LNCaP clone FGC (cell line): ENCODE measurements around the gene OBSL1.

ENCODE experiments used
- DNase-seq: peaks from one replicate; pipeline ENCODE4 v3.0.0-alpha.2; 2011; ENCODE audit warnings: low read depth
- H3K4me3 ChIP-seq: 2 replicates; pipeline ENCODE4 v1.5.1; 2011; ENCODE audit warnings: mild to moderate bottlenecking, low read depth, low read length, control low read depth
- TF ChIP-seq, protein P1 (sequence below): IDR thresholded peaks from 2 replicates; pipeline ENCODE4 v1.5.1; 2012; ENCODE audit warnings: mild to moderate bottlenecking; ENCODE audit not compliant: control insufficient read depth, insufficient read depth; ENCODE audit errors: extremely low read depth

Gene OBSL1

DNA sequence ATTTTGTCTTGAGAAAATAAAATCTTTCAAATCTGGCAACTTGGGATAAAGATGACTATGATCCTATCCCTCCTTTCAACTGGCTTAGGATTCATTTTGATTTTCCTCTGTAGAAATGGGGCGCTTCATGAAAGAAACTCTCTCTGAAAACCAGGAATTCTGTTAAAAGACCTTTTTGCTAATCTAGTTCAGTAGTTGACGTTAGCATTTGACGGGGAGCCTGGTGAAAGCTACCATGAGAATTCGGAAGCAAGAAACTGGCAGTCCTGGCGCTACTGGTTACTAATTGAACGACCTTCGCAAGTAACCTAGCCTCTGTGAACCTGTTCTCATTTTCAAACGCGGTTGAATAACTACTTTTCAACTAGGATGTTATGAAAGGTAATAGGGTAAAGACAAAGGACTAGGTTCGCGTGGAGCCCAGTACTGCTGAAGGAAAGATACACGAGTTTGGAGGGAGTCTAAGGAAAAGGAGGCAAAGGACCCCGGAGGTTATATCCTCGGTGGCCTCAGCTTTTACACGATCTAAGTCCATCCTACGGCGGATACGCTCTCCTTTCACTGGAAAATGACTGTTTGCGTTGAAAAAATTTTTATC is 25.7 kb upstream of the OBSL1 start:
- TF ChIP-seq, protein P1, sequence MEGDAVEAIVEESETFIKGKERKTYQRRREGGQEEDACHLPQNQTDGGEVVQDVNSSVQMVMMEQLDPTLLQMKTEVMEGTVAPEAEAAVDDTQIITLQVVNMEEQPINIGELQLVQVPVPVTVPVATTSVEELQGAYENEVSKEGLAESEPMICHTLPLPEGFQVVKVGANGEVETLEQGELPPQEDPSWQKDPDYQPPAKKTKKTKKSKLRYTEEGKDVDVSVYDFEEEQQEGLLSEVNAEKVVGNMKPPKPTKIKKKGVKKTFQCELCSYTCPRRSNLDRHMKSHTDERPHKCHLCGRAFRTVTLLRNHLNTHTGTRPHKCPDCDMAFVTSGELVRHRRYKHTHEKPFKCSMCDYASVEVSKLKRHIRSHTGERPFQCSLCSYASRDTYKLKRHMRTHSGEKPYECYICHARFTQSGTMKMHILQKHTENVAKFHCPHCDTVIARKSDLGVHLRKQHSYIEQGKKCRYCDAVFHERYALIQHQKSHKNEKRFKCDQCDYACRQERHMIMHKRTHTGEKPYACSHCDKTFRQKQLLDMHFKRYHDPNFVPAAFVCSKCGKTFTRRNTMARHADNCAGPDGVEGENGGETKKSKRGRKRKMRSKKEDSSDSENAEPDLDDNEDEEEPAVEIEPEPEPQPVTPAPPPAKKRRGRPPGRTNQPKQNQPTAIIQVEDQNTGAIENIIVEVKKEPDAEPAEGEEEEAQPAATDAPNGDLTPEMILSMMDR, result no peak
- H3K4me3 ChIP-seq, result peak overlapping the region; percentile 94
- no peak for DNase-seq

GRCh38 chr2:219595256-219595655 is 23.9 kb upstream of the OBSL1 start:
- H3K4me3 ChIP-seq, result no peak overlapping the region
- TF ChIP-seq, protein P1, result no peak
- no peak for DNase-seq

DNA sequence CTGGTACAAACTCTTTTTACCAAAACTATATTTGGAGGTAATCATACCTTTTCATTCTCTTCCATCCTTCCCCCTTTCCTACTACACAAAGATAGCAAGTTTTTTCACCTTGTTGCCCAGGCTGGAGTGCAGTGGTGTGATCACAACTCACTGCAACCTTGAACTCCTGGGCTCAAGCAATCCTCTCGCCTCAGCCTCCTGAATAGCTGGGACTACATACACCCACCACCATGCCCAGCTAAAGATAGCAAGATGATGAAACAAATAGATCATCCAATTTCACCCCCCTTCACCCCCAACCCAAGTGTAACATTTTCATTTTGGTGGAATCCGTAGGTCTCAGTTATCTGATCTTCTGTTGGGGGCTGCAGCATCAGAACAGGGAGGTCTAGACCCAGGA is 21.8 kb upstream of the OBSL1 start:
- H3K4me3 ChIP-seq, result no peak overlapping the region
- TF ChIP-seq, protein P1, result no peak
- no peak for DNase-seq

DNA sequence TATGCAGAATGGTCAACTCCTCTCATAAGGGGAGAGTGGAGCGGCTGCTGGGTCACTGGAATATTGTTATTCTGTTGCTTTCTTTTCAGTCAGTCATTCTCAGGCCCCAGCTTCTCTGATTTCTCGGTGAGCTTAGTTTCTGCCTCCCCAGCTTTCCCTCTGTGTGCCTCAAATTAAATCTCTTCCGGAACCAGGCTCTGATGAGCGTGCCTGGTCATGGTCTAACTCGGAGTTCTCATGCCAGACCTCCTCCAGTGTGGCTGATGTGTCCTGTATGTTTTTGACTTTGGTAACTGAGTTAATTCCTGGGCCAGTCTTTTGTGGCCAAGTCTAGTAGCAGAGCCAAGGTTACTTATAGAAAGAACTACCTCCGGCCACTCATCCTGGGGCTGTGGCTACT is 21.4 kb upstream of the OBSL1 start:
- TF ChIP-seq, protein P1, result no peak
- H3K4me3 ChIP-seq, result no peak overlapping the region
- no peak for DNase-seq

- TF ChIP-seq, protein P1, result no peak
- DNase-seq, result no peak
- H3K4me3 ChIP-seq, result no peak overlapping the region
These were observed 19.8 kb upstream of the OBSL1 start for GRCh38 chr2:219591091-219591490.

DNA sequence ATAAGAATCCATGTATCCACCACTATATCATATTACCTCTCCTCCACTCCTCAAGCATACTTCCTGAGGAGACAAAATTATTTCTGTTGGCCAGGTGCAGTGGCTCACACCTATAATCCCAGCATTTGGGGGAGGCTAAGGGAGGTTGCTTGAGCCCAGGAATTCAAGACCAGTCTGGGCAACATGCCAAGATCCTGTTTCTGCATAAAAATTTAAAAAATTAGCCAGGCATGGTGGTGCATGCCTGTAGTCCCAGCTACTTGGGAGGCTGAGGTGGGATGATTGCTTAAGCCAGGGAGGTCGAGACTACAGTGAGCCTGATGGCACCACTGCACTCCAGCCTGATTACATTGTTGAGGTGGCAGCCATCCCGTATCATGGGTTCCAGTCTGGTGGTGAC is 10.0 kb upstream of the OBSL1 start:
- H3K4me3 ChIP-seq, result no peak overlapping the region
- TF ChIP-seq, protein P1, result no peak
- no peak for DNase-seq
